ENCODE results near the gene RORC. TPM values are rescaled to one million over a fixed set of nuclear protein-coding genes. Genes with fewer than 3 reads are reported as not detected.

Gene RORC
- total and polyA plus RNA-seq, 12 donors, result 4.0 to 21.0 (median 13.3) TPM

- DNase-seq, result no peak
- H3K4me1 ChIP-seq, result no peaks in the 10 kb centered on the region
- H3K4me3 ChIP-seq, result no peak overlapping the region
- no peaks in the 10 kb centered on the region for H3K9me3 ChIP-seq
- H3K27me3 ChIP-seq, result peaks cover 0 to 33% (median 7%) of the 10 kb centered on the region in 7 donors
- no peak for ATAC-seq
- no peak overlapping the region for H3K27ac ChIP-seq
- no peak for TF ChIP-seq CTCF (IDR thresholded peaks at IDR 0.05)
- WGBS, 2 donors, result 92% methylated on average over 12 of the region's 12 CpGs
- intact Hi-C loops (cut with DNase I), result loop anchor here in 1 of 10 donors (10.0 kb wide), 1 partner anchor 47 kb away; no protein-coding TSS in a partner anchor
- H3K36me3 ChIP-seq, result no peaks in the 10 kb centered on the region
Observed at GRCh38 chr1:151801310-151801820, 30.2 kb downstream of the RORC start.

GRCh38 chr1:151800830-151801229 lies 30.8 kb downstream of the RORC start:
- no peak for DNase-seq
- Histone ChIP-seq H3K27ac (no peak overlapping the region), H3K4me3 (no peak overlapping the region), H3K36me3 (no peaks in the 10 kb centered on the region), H3K4me1 (no peaks in the 10 kb centered on the region), H3K27me3 (peaks cover 0 to 33% (median 7%) of the 10 kb centered on the region in 7 donors), H3K9me3 (no peaks in the 10 kb centered on the region)
- no peak for TF ChIP-seq CTCF (IDR thresholded peaks at IDR 0.05)
- no peak for ATAC-seq
- intact Hi-C loops (cut with DNase I), result loop anchor here in 1 of 10 donors (10.0 kb wide), 1 partner anchor 46 kb away; no protein-coding TSS in a partner anchor
- 65 to 68% methylated on average over 8 of the region's 8 CpGs for WGBS, 2 donors

GRCh38 chr1:151799179-151800022 lies 32.2 kb downstream of the RORC start:
- WGBS, 2 donors, result 48 to 50% methylated on average over 9 of the region's 9 CpGs
- Histone ChIP-seq H3K36me3 (peaks cover 0 to 6% (median 0%) of the 10 kb centered on the region in 9 donors), H3K27ac (no peak overlapping the region), H3K4me3 (no peak overlapping the region), H3K4me1 (no peaks in the 10 kb centered on the region), H3K27me3 (peaks cover 0 to 31% (median 7%) of the 10 kb centered on the region in 7 donors), H3K9me3 (no peaks in the 10 kb centered on the region)
- intact Hi-C loops (cut with DNase I), result loop anchor here in 1 of 10 donors (10.0 kb wide), 1 partner anchor 45 kb away; no protein-coding TSS in a partner anchor
- no peak for DNase-seq
- TF ChIP-seq CTCF (IDR thresholded peaks at IDR 0.05), result no peak
- no peak for ATAC-seq

- no peak for TF ChIP-seq CTCF (IDR thresholded peaks at IDR 0.05)
- Histone ChIP-seq H3K27ac (no peak overlapping the region), H3K4me3 (no peak overlapping the region), H3K36me3 (peaks cover 0 to 10% (median 0%) of the 10 kb centered on the region in 9 donors), H3K9me3 (no peaks in the 10 kb centered on the region), H3K27me3 (peaks cover 0 to 31% (median 4%) of the 10 kb centered on the region in 7 donors), H3K4me1 (no peaks in the 10 kb centered on the region)
- ATAC-seq (no peak), DNase-seq (no peak)
- 89% methylated on average over 5 of the region's 5 CpGs for WGBS, 2 donors
- intact Hi-C loops (cut with DNase I), result no loop called here
Observed at GRCh38 chr1:151798571-151798970, 33.0 kb downstream of the RORC start.
